CD4-positive, CD25-positive, alpha-beta regulatory T cell (primary cell): Measurements from ENCODE around the gene GNB1. TPM values are rescaled to one million over a fixed set of nuclear protein-coding genes. Genes with fewer than 3 reads are reported as not detected.

Source experiments
- ATAC-seq, 2 donors: fragments of 150-1000 bp; cut with Tn5 transposase; one replicate each; pipeline ENCODE4 v1.10.0; 2021; ENCODE audit warnings: low read depth in 2 of 2, moderate number of reproducible peaks in 2 of 2, moderate library complexity in 1 of 2
- DNase-seq, 3 donors: peaks; one replicate each; pipeline versions ENCODE4 v3.0.0 to v3.0.0-alpha.2; 2012 to 2022; ENCODE audit warnings: mixed read lengths in 1 of 3
- H3K27ac ChIP-seq: one replicate; pipeline ENCODE4 v1.7.0; 2013; ENCODE audit warnings: mild to moderate bottlenecking, low read length; ENCODE audit not compliant: insufficient read depth, poor library complexity, severe bottlenecking
- H3K27me3 ChIP-seq: one replicate; pipeline ENCODE4 v1.7.0; 2013; ENCODE audit warnings: low read length; ENCODE audit not compliant: control insufficient read depth, insufficient read depth
- H3K36me3 ChIP-seq: one replicate; pipeline ENCODE4 v1.7.0; 2013; ENCODE audit warnings: mild to moderate bottlenecking, low read length, moderate library complexity; ENCODE audit not compliant: control insufficient read depth, insufficient read depth
- H3K4me1 ChIP-seq: 2 replicates; pipeline ENCODE4 v1.7.0; 2013; ENCODE audit warnings: mild to moderate bottlenecking, low read length; ENCODE audit not compliant: insufficient read depth, control insufficient read depth, poor library complexity, severe bottlenecking
- H3K4me3 ChIP-seq: one replicate; pipeline ENCODE4 v1.7.0; 2013; ENCODE audit warnings: low read depth, mild to moderate bottlenecking, low read length, moderate library complexity
- H3K9me3 ChIP-seq, 2 experiments: 1 replicate in 1 of 2; 2 replicates in 1 of 2; pipeline ENCODE4 v1.7.0; 2013; ENCODE audit warnings: low read length in 2 of 2, mild to moderate bottlenecking in 1 of 2, moderate library complexity in 1 of 2; ENCODE audit not compliant: control insufficient read depth in 2 of 2
- H3K27ac Mint-ChIP-seq, 3 donors: one replicate each; pipeline ENCODE4 v1.8.0; 2020 to 2022; ENCODE audit warnings: mild to moderate bottlenecking in 3 of 3, mixed read lengths in 3 of 3, moderate library complexity in 2 of 3
- H3K27me3 Mint-ChIP-seq: one replicate; pipeline ENCODE4 v1.8.0; 2022; ENCODE audit warnings: mild to moderate bottlenecking, mixed read lengths
- H3K36me3 Mint-ChIP-seq: one replicate; pipeline ENCODE4 v1.8.0; 2020; ENCODE audit warnings: mixed read lengths
- H3K4me1 Mint-ChIP-seq, 4 donors: one replicate each; pipeline ENCODE4 v1.8.0; 2020 to 2022; ENCODE audit warnings: mixed read lengths in 4 of 4, mild to moderate bottlenecking in 1 of 4
- H3K4me3 Mint-ChIP-seq, 4 donors: one replicate each; pipeline ENCODE4 v1.8.0; 2020 to 2022; ENCODE audit warnings: mild to moderate bottlenecking in 4 of 4, mixed read lengths in 4 of 4, moderate library complexity in 3 of 4
- H3K9me3 Mint-ChIP-seq, 7 donors: one replicate each; pipeline ENCODE4 v1.8.0; 2020 to 2022; ENCODE audit warnings: mixed read lengths in 7 of 7, mild to moderate bottlenecking in 3 of 7, moderate library complexity in 2 of 7
- polyA plus RNA-seq, 4 donors: library from polyadenylated mRNA; unstranded; fragments of 300-500 nt; fragmentation: Illumina TruSeq; gene quantifications; one replicate each; pipeline ENCODE4 v1.2.3, GENCODE V29; 2021
- total RNA-seq: library from RNA; stranded (reverse); gene quantifications from one replicate; pipeline ENCODE4 v1.2.3, GENCODE V29; 2022

The GNB1 gene
- total and polyA plus RNA-seq, 5 donors from 2014 or later, result 47.0 to 242 (median 102) TPM

GRCh38 chr1:1793481-1794244 lies 97.2 kb downstream of the GNB1 start:
- Histone ChIP-seq H3K36me3 (peaks cover 86% of the 10 kb centered on the region), H3K27ac (no peak overlapping the region), H3K9me3 (no peaks in the 10 kb centered on the region), H3K4me3 (no peak overlapping the region), H3K27me3 (no peaks in the 10 kb centered on the region), H3K4me1 (no peaks in the 10 kb centered on the region)
- Mint-ChIP-seq H3K9me3 (no peaks in the 10 kb centered on the region), H3K4me1 (peaks cover 0 to 17% (median 9%) of the 10 kb centered on the region in 4 donors), H3K36me3 (peaks cover 31% of the 10 kb centered on the region), H3K27me3 (no peaks in the 10 kb centered on the region), H3K27ac (peak overlapping the region in 1 of 3 donors; percentile 76), H3K4me3 (no peak overlapping the region)
- no peak for ATAC-seq
- no peak for DNase-seq

- H3K4me1 ChIP-seq, result peaks cover under 1% of the 10 kb centered on the region
- ATAC-seq (no peak), DNase-seq (no peak)
- Mint-ChIP-seq H3K27ac (peak overlapping the region in 1 of 3 donors; percentile 71), H3K4me1 (peaks cover 0 to 9% (median 8%) of the 10 kb centered on the region in 4 donors), H3K36me3 (peaks cover 39% of the 10 kb centered on the region), H3K9me3 (no peaks in the 10 kb centered on the region), H3K4me3 (no peak overlapping the region), H3K27me3 (no peaks in the 10 kb centered on the region)
- no peaks in the 10 kb centered on the region for H3K27me3 ChIP-seq
- no peak overlapping the region for H3K27ac ChIP-seq
- H3K4me3 ChIP-seq, result no peak overlapping the region
- H3K9me3 ChIP-seq, result no peaks in the 10 kb centered on the region
- peaks cover 87% of the 10 kb centered on the region for H3K36me3 ChIP-seq
Observed at GRCh38 chr1:1788646-1789431, 102.0 kb downstream of the GNB1 start.

- Histone ChIP-seq H3K4me3 (no peak overlapping the region), H3K27me3 (no peaks in the 10 kb centered on the region), H3K36me3 (peaks cover 81% of the 10 kb centered on the region), H3K27ac (no peak overlapping the region), H3K4me1 (peaks cover 7% of the 10 kb centered on the region), H3K9me3 (no peaks in the 10 kb centered on the region)
- Mint-ChIP-seq H3K4me3 (no peak overlapping the region), H3K27ac (no peak overlapping the region), H3K27me3 (no peaks in the 10 kb centered on the region), H3K4me1 (peaks cover 0 to 13% (median 7%) of the 10 kb centered on the region in 4 donors), H3K36me3 (peaks cover 32% of the 10 kb centered on the region), H3K9me3 (no peaks in the 10 kb centered on the region)
- ATAC-seq (no peak), DNase-seq (no peak)
Observed at GRCh38 chr1:1788136-1788535, 102.8 kb downstream of the GNB1 start.

- Mint-ChIP-seq H3K4me3 (no peak overlapping the region), H3K36me3 (peaks cover 30% of the 10 kb centered on the region), H3K9me3 (no peaks in the 10 kb centered on the region), H3K27me3 (no peaks in the 10 kb centered on the region), H3K27ac (peak overlapping the region in 1 of 3 donors; percentile 47), H3K4me1 (peaks cover 0 to 20% (median 12%) of the 10 kb centered on the region in 4 donors)
- no peak overlapping the region for H3K4me3 ChIP-seq
- peaks cover 71% of the 10 kb centered on the region for H3K36me3 ChIP-seq
- ATAC-seq (no peak), DNase-seq (no peak)
- no peak overlapping the region for H3K27ac ChIP-seq
- H3K9me3 ChIP-seq, result no peaks in the 10 kb centered on the region
- no peaks in the 10 kb centered on the region for H3K27me3 ChIP-seq
- peaks cover 18% of the 10 kb centered on the region for H3K4me1 ChIP-seq
Observed at GRCh38 chr1:1786836-1787605, 103.9 kb downstream of the GNB1 start.

GRCh38 chr1:1785666-1786065 lies 105.2 kb downstream of the GNB1 start:
- H3K4me1 ChIP-seq, result peaks cover 32% of the 10 kb centered on the region
- H3K36me3 ChIP-seq, result peaks cover 60% of the 10 kb centered on the region
- peaks cover 0 to 33% (median 21%) of the 10 kb centered on the region in 4 donors for H3K4me1 Mint-ChIP-seq
- no peaks in the 10 kb centered on the region for H3K9me3 ChIP-seq
- no peaks in the 10 kb centered on the region for H3K27me3 ChIP-seq
- H3K27ac Mint-ChIP-seq, result no peak overlapping the region
- H3K27ac ChIP-seq, result no peak overlapping the region
- peak overlapping the region in 1 of 4 donors; percentile 32 for H3K4me3 Mint-ChIP-seq
- no peaks in the 10 kb centered on the region for H3K9me3 Mint-ChIP-seq
- ATAC-seq (no peak), DNase-seq (no peak)
- no peak overlapping the region for H3K4me3 ChIP-seq
- H3K36me3 Mint-ChIP-seq, result peaks cover 27% of the 10 kb centered on the region
- no peaks in the 10 kb centered on the region for H3K27me3 Mint-ChIP-seq

- Mint-ChIP-seq H3K36me3 (peaks cover 21% of the 10 kb centered on the region), H3K27ac (no peak overlapping the region), H3K4me3 (no peak overlapping the region), H3K4me1 (peaks cover 0 to 37% (median 28%) of the 10 kb centered on the region in 4 donors), H3K27me3 (no peaks in the 10 kb centered on the region), H3K9me3 (no peaks in the 10 kb centered on the region)
- Histone ChIP-seq H3K27ac (no peak overlapping the region), H3K9me3 (no peaks in the 10 kb centered on the region), H3K27me3 (no peaks in the 10 kb centered on the region), H3K4me3 (no peak overlapping the region), H3K4me1 (peaks cover 39% of the 10 kb centered on the region), H3K36me3 (peaks cover 53% of the 10 kb centered on the region)
- DNase-seq, result no peak
- no peak for ATAC-seq
Observed at GRCh38 chr1:1784933-1785332, 106.0 kb downstream of the GNB1 start.

GRCh38 chr1:1783320-1783719 lies 107.6 kb downstream of the GNB1 start:
- H3K4me1 Mint-ChIP-seq, result peaks cover 0 to 48% (median 34%) of the 10 kb centered on the region in 4 donors
- Histone ChIP-seq H3K27ac (peak overlapping the region; percentile 89), H3K4me1 (peaks cover 52% of the 10 kb centered on the region), H3K9me3 (no peaks in the 10 kb centered on the region), H3K27me3 (no peaks in the 10 kb centered on the region), H3K36me3 (peaks cover 37% of the 10 kb centered on the region), H3K4me3 (no peak overlapping the region)
- H3K36me3 Mint-ChIP-seq, result peaks cover 16% of the 10 kb centered on the region
- DNase-seq (no peak), ATAC-seq (no peak)
- H3K27me3 Mint-ChIP-seq, result no peaks in the 10 kb centered on the region
- H3K27ac Mint-ChIP-seq, result peak overlapping the region; percentile 78 to 85 (median 84)
- peak overlapping the region; percentile 54 to 75 (median 60) for H3K4me3 Mint-ChIP-seq
- H3K9me3 Mint-ChIP-seq, result no peaks in the 10 kb centered on the region
